Measurements from ENCODE around the gene TMEM11. TPM values are rescaled to one million over a fixed set of nuclear protein-coding genes. Genes with fewer than 3 reads are reported as not detected.
A peak's percentile ranks its signal among the peaks of the same experiment; 100 is the strongest.

Gene TMEM11
- total RNA-seq (2021; ENCODE audit: unreplicated experiment) (23.4 TPM), Bru-seq, nascent RNA (percentile 69 among the genes with signal in this experiment), BruChase-seq, experiment 1, labeled RNA remaining after a 2-hour chase (percentile 64 among the genes with signal in this experiment), BruChase-seq, experiment 2, labeled RNA remaining after a 6-hour chase (percentile 61 among the genes with signal in this experiment)
- 33.4 TPM for polyA plus RNA-seq (2012; ENCODE audit: insufficient read length)
- long read RNA-seq, transcript TMEM11-201 (2 exons, 2,095 nt), result major isoform, 36 of 91 reads
- long read RNA-seq, transcript TMEM11-202 (3 exons, 1,246 nt), result minor isoform, 17 of 91 reads
- long read RNA-seq, partial matches to known transcripts, result 1 of 91 reads
- long read RNA-seq, other reads (novel, unspliced or antisense), result 36 of 91 reads

- TF ChIP-seq TCF7L2 (IDR thresholded peaks at IDR 0.05; ENCODE audit: low read depth, low read length) (no peak), REST (IDR thresholded peaks at IDR 0.05; ENCODE audit: insufficient read depth in 1 of 2, low read depth in 2 of 2, low read length in 1 of 2) (no peak), SIN3A (IDR thresholded peaks at IDR 0.05; ENCODE audit: borderline replicate concordance, insufficient read depth, low read depth, low read length) (no peak), POLR2AphosphoS5 (IDR thresholded peaks at IDR 0.05; ENCODE audit: low read depth, low read length) (no peak), CTCF (IDR thresholded peaks at IDR 0.05) (no peak)
- H3K4me1 ChIP-seq (ENCODE audit: control insufficient read depth, insufficient read depth, low read length), result peaks cover 15% of the 10 kb centered on the region
- CTCF ChIA-PET, result no interaction called here
- H3K36me3 ChIP-seq (ENCODE audit: control insufficient read depth, insufficient read depth, low read length), result peaks cover 3% of the 10 kb centered on the region
- H3K27me3 ChIP-seq (ENCODE audit: control insufficient read depth, insufficient read depth, low read length), result no peaks in the 10 kb centered on the region
- ATAC-seq (peak; percentile 94), DNase-seq (ENCODE audit: low read depth, low spot score) (peak; percentile 38)
- intact Hi-C loops (cut with micrococcal nuclease; ENCODE audit: unreplicated experiment), result loop anchor here (10.0 kb wide), 1 partner anchor 89 kb away; the partner anchor contains the start of gene DHRS7B
- peak within 1 kb of the TSS; percentile 81 to 93 for H3K4me3 ChIP-seq (ENCODE audit: low read depth in 2 of 2, low read length in 2 of 2)
- H3K27ac ChIP-seq (ENCODE audit: low read length), result peak within 1 kb of the TSS; percentile 92
- H3K9me3 ChIP-seq (ENCODE audit: control insufficient read depth, insufficient read depth, low read depth, low read length), result no peaks in the 10 kb centered on the region
- in situ Hi-C loops (cut with HindIII; ENCODE audit: low pct_unique_long_range_greater_than_20kb, low sequenced_read_pairs), result no loop called here
- POLR2A ChIA-PET, result interaction anchor here (0.5 kb wide), 1 partner anchor 168 kb away, joined by 3 read pairs; no protein-coding TSS in a partner anchor
- BruUV-seq (replicated peaks), result no TSS peak
Measured at GRCh38 chr17:21214015-21214776, at the start of gene TMEM11. TSS of gene TMEM11 (minus strand) at chr17:21214161. CDS start at chr17:21214152, 9 bp downstream.

GRCh38 chr17:21263376-21263775 lies 49.4 kb upstream of the TMEM11 start:
- in situ Hi-C loops (cut with HindIII; ENCODE audit: low pct_unique_long_range_greater_than_20kb, low sequenced_read_pairs) (no loop called here), intact Hi-C loops (cut with micrococcal nuclease; ENCODE audit: unreplicated experiment) (no loop called here)
- ATAC-seq (no peak), DNase-seq (ENCODE audit: low read depth, low spot score) (no peak)
- BruUV-seq (replicated peaks), result no TSS peak
- Histone ChIP-seq H3K4me3 (ENCODE audit: low read depth in 2 of 2, low read length in 2 of 2) (no peak overlapping the region), H3K36me3 (ENCODE audit: control insufficient read depth, insufficient read depth, low read length) (no peaks in the 10 kb centered on the region), H3K27ac (ENCODE audit: low read length) (no peak overlapping the region), H3K4me1 (ENCODE audit: control insufficient read depth, insufficient read depth, low read length) (no peaks in the 10 kb centered on the region), H3K27me3 (ENCODE audit: control insufficient read depth, insufficient read depth, low read length) (no peaks in the 10 kb centered on the region), H3K9me3 (ENCODE audit: control insufficient read depth, insufficient read depth, low read depth, low read length) (no peaks in the 10 kb centered on the region)
- CTCF ChIA-PET, result no interaction called here
- POLR2A ChIA-PET, result no interaction called here
- no peak for TF ChIP-seq CTCF (IDR thresholded peaks at IDR 0.05)
